GM18909 (cell line): ENCODE measurements around the gene RMC1.
"Not testable (repeated sequence)": the region's sequence is repeated elsewhere in the genome, so short reads cannot be mapped to it uniquely, and the experiment has no call there.

Experiments
- ATAC-seq: cut with Tn5 transposase; IDR thresholded peaks from one replicate; pipeline ENCODE4 v1.9.1; 2021; ENCODE audit warnings: mild to moderate bottlenecking; ENCODE audit not compliant: unreplicated experiment, poor library complexity

The RMC1 gene

DNA sequence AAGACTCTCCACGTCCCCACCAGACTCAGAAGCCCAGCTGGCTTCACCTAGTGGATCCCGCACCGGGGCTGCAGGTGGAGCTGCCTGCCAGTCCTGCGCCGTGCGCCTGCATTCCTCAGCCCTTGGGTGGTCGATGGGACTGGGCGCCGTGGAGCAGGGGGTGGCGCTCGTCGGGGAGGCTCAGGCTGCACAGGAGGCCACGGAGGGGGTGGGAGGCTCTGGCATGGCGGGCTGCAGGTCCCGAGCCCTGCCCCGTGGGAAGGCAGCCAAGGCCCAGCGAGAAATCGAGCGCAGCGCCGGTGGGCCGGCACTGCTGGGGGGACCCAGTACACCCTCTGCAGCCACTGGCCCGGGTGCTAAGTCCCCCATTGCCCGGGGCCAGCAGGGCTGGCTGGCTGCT lies 74.2 kb downstream of the RMC1 start:
- not testable (repeated sequence) for ATAC-seq

DNA sequence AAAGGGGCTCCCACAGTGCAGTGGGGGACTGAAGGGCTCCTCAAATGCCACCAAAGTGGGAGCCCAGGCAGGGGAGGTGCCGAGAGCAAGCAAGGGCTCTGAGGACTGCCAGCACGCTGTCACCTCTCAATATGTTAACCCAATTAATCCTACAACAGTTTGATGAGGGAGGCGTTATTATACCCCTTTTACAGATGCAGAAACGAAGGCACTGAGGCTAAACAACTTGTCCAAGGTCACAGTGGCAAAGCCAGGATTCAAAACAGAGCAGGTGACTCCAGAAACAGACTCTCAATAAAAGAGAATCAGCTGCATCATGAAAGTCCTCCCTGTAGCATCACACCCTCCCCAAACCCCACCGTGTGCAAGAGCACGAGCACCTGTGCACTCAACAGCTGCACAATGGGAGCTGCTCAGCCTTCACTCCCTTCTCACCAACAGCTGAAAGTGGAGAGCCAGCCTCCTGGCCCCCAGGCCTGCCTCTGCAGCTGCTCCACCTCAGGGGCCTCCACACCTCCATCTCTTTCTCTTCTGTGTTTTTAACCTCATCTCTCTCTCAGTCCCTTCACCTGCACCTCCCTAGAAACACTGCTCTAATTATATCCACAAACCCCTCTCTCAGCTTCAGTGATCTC lies 74.9 kb downstream of the RMC1 start:
- no peak for ATAC-seq

DNA sequence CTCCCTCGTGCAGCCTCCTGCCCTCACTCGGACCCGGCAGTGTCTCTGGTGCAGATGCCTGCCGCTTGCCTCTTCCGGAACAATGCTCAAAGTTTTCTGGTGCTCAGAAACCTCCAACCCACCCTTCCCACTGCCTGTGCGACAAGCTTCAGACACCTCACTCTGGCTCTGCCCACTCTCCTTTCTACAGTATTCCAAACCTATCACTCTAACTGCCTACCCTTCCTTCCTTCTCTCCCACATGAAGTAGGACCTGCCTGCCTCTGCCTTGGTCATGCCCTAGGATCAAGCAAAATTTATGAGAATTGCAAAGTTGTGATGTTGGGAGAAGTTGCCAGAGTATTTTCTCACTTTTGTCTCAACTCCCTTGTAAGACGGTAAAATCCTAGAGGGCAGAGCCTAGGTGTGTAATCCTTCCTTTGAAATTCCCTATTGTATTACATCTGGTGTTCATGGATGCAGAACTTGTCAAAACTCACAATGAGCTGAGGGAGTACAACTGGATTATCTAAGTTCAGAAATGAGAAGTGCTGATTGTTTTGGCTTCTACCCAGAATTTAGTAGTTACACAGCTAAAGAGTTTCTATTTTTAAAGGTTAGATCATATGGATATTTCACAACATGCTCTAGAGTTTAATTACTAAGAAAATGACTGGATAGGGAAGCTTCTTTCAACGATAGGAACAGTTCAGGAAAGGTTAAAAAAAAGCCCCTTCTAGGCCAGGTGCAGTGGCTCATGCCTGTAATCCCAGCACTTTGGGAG lies 75.8 kb downstream of the RMC1 start:
- ATAC-seq: no peak

DNA sequence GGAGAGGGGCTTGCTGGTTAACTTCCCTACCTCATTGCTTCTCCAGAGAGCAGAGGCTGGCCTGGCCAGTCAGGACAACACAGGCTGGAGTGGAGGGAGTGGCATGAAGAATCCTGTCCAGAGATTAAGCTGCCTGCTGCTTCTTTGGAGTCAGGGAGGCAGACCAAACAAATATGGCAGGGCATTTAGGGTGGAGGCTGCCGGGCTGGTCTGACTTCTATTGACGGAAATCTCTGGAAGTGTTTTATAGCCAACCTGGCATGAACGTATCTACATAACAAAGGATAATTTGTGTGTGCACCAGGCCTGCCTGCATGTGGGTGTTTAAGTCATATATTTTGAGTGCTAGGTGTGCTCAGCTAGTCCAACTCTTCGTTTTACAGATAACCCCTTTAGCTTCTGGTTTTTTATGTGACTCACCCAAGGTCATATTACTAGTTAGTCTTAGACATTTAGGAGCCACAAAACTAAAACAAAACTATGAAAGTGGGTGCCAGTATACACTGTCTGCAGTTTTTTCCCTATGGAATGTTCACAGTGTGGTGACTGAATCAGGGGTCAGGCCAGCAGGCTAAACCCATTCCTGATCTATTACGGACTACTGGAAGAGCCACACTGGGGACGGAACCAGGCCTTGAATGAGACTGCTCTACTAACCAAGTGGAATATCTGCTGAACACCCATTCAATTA lies 77.5 kb downstream of the RMC1 start:
- ATAC-seq: no peak
